IMR-90 (cell line): ENCODE measurements around the gene CAMTA1. TPM values are rescaled to one million over a fixed set of nuclear protein-coding genes. Genes with fewer than 3 reads are reported as not detected.

Experiments
- ATAC-seq: fragments of 200-7000 bp; cut with Tn5 transposase; 2 replicates; pipeline ENCODE4 v1.9.1; 2020; ENCODE audit warnings: low read depth, mild to moderate bottlenecking, moderate library complexity
- BruUV-seq: library from RNA; stranded (reverse); fragments of 400-500 nt; replicated peaks from 2 replicates; lab custom pipeline; 2021; lab: Mats Ljungman, UMichigan
- CTCF ChIA-PET: fragments of 300-600 bp; formaldehyde crosslinking; extraction: SDS; loops from one replicate; lab custom pipeline; 2021; ENCODE audit warnings: antibody characterized with exemption; lab: Yijun Ruan, JAX
- POLR2A ChIA-PET: fragments of 300-600 bp; sonication (Branson Sonifier 250); formaldehyde crosslinking; loops from one replicate; lab custom pipeline; 2022; ENCODE audit warnings: antibody characterized with exemption; ENCODE audit not compliant: unreplicated experiment; lab: Charles Lee
- DNase-seq: peaks from one replicate; pipeline ENCODE4 v3.0.0; 2013
- H2AFZ ChIP-seq: replicated peaks from 2 replicates; pipeline ENCODE3; 2013; ENCODE audit warnings: low read length, mild to moderate bottlenecking; ENCODE audit not compliant: poor library complexity
- H2AK5ac ChIP-seq: 2 replicates; pipeline ENCODE4 v1.6.1; 2013; ENCODE audit warnings: low read depth, low read length, inconsistent platforms
- H2AK9ac ChIP-seq: replicated peaks from 2 replicates; pipeline ENCODE3; 2013; ENCODE audit warnings: mild to moderate bottlenecking, low read depth, low read length, moderate library complexity; ENCODE audit not compliant: poor library complexity
- H2BK120ac ChIP-seq: 2 replicates; pipeline ENCODE4 v1.6.1; 2013; ENCODE audit warnings: low read depth, low read length, inconsistent platforms
- H2BK15ac ChIP-seq: 3 replicates; pipeline ENCODE4 v1.6.1; 2013; ENCODE audit warnings: low read depth, low read length, inconsistent platforms
- H2BK20ac ChIP-seq: 2 replicates; pipeline ENCODE4 v1.6.1; 2013; ENCODE audit warnings: low read depth, mild to moderate bottlenecking, inconsistent platforms, low read length, moderate library complexity
- H2BK5ac ChIP-seq: 2 replicates; pipeline ENCODE4 v1.6.1; 2013; ENCODE audit warnings: mild to moderate bottlenecking, low read depth, low read length, inconsistent platforms; ENCODE audit not compliant: poor library complexity, severe bottlenecking
- H3K14ac ChIP-seq: replicated peaks from 2 replicates; pipeline ENCODE4 v1.6.1; 2013; ENCODE audit warnings: low read depth, low read length, inconsistent platforms
- H3K18ac ChIP-seq: 2 replicates; pipeline ENCODE4 v1.6.1; 2013; ENCODE audit warnings: low read depth, low read length, control low read depth
- H3K23ac ChIP-seq: 2 replicates; pipeline ENCODE4 v1.6.1; 2013; ENCODE audit warnings: low read depth, low read length, inconsistent platforms
- H3K27ac ChIP-seq: 2 replicates; pipeline ENCODE4 v1.5.1; 2013; ENCODE audit warnings: mild to moderate bottlenecking, control low read depth, low read length; ENCODE audit not compliant: insufficient read depth
- H3K27me3 ChIP-seq: 2 replicates; pipeline ENCODE4 v1.6.1; 2013; ENCODE audit warnings: low read length; ENCODE audit not compliant: control insufficient read depth, insufficient read depth
- H3K36me3 ChIP-seq: 2 replicates; pipeline ENCODE4 v1.6.1; 2013; ENCODE audit warnings: low read length, mixed read lengths; ENCODE audit not compliant: control insufficient read depth, insufficient read depth
- H3K4ac ChIP-seq: 2 replicates; pipeline ENCODE4 v1.6.1; 2013; ENCODE audit warnings: low read depth, low read length, inconsistent platforms
- H3K4me1 ChIP-seq: 2 replicates; pipeline ENCODE4 v1.6.1; 2013; ENCODE audit warnings: low read length, mixed read lengths; ENCODE audit not compliant: control insufficient read depth, insufficient read depth
- H3K4me2 ChIP-seq: 2 replicates; pipeline ENCODE4 v1.6.1; 2013; ENCODE audit warnings: low read depth, mild to moderate bottlenecking, control low read depth, low read length, moderate library complexity
- H3K4me3 ChIP-seq: 2 replicates; pipeline ENCODE4 v1.5.1; 2013; ENCODE audit warnings: low read depth, mild to moderate bottlenecking, control low read depth, low read length, moderate library complexity; ENCODE audit not compliant: insufficient read depth
- H3K56ac ChIP-seq: 2 replicates; pipeline ENCODE4 v1.6.1; 2013; ENCODE audit warnings: low read length, inconsistent platforms; ENCODE audit not compliant: insufficient read depth; ENCODE audit errors: extremely low read depth
- H3K79me1 ChIP-seq, 2 experiments: 2 replicates each; pipeline ENCODE4 v1.6.1; 2013; ENCODE audit warnings: low read length in 2 of 2, inconsistent platforms in 1 of 2, low read depth in 1 of 2
- H3K9ac ChIP-seq: 2 replicates; pipeline ENCODE4 v1.6.1; 2013; ENCODE audit warnings: low read depth, low read length, control low read depth
- H3K9me1 ChIP-seq: 2 replicates; pipeline ENCODE4 v1.6.1; 2013; ENCODE audit warnings: low read length, inconsistent platforms; ENCODE audit not compliant: insufficient read depth
- H3K9me3 ChIP-seq: 2 replicates; pipeline ENCODE4 v1.6.1; 2013; ENCODE audit warnings: low read length; ENCODE audit not compliant: control insufficient read depth, insufficient read depth
- H4K20me1 ChIP-seq: 2 replicates; pipeline ENCODE4 v1.6.1; 2013; ENCODE audit warnings: low read length, inconsistent platforms; ENCODE audit not compliant: insufficient read depth
- H4K5ac ChIP-seq: 2 replicates; pipeline ENCODE4 v1.6.1; 2013; ENCODE audit warnings: mild to moderate bottlenecking, low read depth, low read length, control low read depth
- H4K8ac ChIP-seq, 2 experiments: 2 replicates each; pipeline ENCODE4 v1.6.1; 2013; ENCODE audit warnings: low read depth in 2 of 2, low read length in 2 of 2, control low read depth in 1 of 2, inconsistent platforms in 1 of 2
- H4K91ac ChIP-seq: 2 replicates; pipeline ENCODE4 v1.6.1; 2013; ENCODE audit warnings: low read depth, low read length, inconsistent platforms; ENCODE audit not compliant: insufficient read depth
- MXI1 ChIP-seq: IDR thresholded peaks from 2 replicates; pipeline ENCODE4 v1.6.1; 2012; ENCODE audit warnings: low read depth, mild to moderate bottlenecking, low read length, moderate library complexity, borderline replicate concordance
- WGBS, 2 experiments: methylation state at CpG; one replicate each; pipeline versions ENCODE4 v1.1.5 to v1.1.7; 2013; ENCODE audit warnings: missing lambda C conversion rate in 2 of 2; ENCODE audit not compliant: insufficient read length in 1 of 2; ENCODE audit errors: extremely low coverage in 2 of 2; 5-methylcytosine and 5-hydroxymethylcytosine counted together
- dilution Hi-C: fragments of 300-500 bp; cut with HindIII; formaldehyde crosslinking; loops from one replicate; pipeline ENCODE4 v1.14.3; 2018; ENCODE audit warnings: low sequenced_read_pairs; ENCODE audit not compliant: unreplicated experiment
- in situ Hi-C: fragments of 300-500 bp; cut with MboI; formaldehyde crosslinking; loops from 3 replicates; pipeline ENCODE4 v1.14.3; 2019; ENCODE audit warnings: low sequenced_read_pairs, inconsistent platforms, mixed read lengths
- intact Hi-C: fragments of 100-400 bp; cut with micrococcal nuclease; formaldehyde crosslinking; loops from 2 replicates; pipeline ENCODE4 v1.10.0; 2022
- polyA plus RNA-seq, 3 experiments: library from polyadenylated mRNA; depleted of rRNA; stranded (reverse); fragments of >200 nt; gene quantifications; 2 replicates each; pipeline ENCODE4 v1.2.3, GENCODE V29; 2012; ENCODE audit warnings: low replicate concordance in 1 of 3
- total RNA-seq: library from RNA; depleted of rRNA; stranded (reverse); fragments of >200 nt; gene quantifications from 2 replicates; pipeline ENCODE4 v1.2.3, GENCODE V29; 2012
- TF ChIP-seq, protein P1 (sequence below): fragments of 150-350 bp; IDR thresholded peaks from 2 replicates; pipeline ENCODE4 v1.6.1; 2017; ENCODE audit warnings: mild to moderate bottlenecking, antibody characterized with exemption, low read length, low read depth

The CAMTA1 gene
- total and polyA plus RNA-seq, 2 of the 4 experiments (the other 2 are of a cell fraction): 35.5 to 74.3 TPM

DNA sequence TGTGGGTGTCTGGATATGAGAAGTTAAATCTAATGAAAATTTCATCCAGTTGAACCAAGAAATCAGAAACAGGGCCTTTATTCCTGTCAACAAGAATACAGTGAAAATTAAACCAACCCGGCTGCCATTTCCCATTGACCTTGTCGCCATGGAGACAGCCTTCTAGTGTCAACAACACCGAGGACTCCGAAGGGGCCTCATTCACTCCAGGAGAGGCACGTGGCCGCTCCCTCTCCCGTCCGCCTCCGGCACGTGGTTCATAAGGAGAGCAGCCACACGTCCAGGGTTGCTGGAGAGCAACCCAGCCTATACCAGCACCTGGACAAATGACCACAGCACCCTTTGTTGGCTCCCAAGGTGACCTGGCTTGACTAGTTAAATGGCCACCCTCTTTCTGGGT, 865.5 kb downstream of the CAMTA1 start:
- Histone ChIP-seq H3K18ac (no peak overlapping the region), H2AK9ac (peak overlapping the region; percentile 24), H4K20me1 (no peaks in the 10 kb centered on the region), H4K91ac (no peak overlapping the region), H3K79me1 (no peaks in the 10 kb centered on the region), H3K14ac (no peak overlapping the region), H3K9me1 (no peaks in the 10 kb centered on the region), H3K4ac (no peak overlapping the region), H2BK20ac (no peak overlapping the region), H4K5ac (no peak overlapping the region), H2AFZ (no peak overlapping the region), H3K27ac (no peak overlapping the region), H3K9ac (no peak overlapping the region), H2BK120ac (no peak overlapping the region), H3K36me3 (no peaks in the 10 kb centered on the region), H4K8ac (no peak overlapping the region), H2AK5ac (no peak overlapping the region), H3K9me3 (no peaks in the 10 kb centered on the region), H3K56ac (no peak overlapping the region), H2BK5ac (no peak overlapping the region), H3K4me1 (no peaks in the 10 kb centered on the region), H3K27me3 (peaks cover 27% of the 10 kb centered on the region; the same call in 1 of the 2 replicates), H3K4me3 (no peak overlapping the region), H2BK15ac (no peak overlapping the region), H3K23ac (no peak overlapping the region), H3K4me2 (no peak overlapping the region)
- dilution Hi-C loops: no loop called here
- in situ Hi-C loops: loop anchor here (25.0 kb wide), 1 partner anchor 662 kb away; the partner anchor contains the start of gene SLC45A1
- CTCF ChIA-PET: no interaction called here
- intact Hi-C loops: no loop called here
- DNase-seq (no peak), ATAC-seq (no peak)
- no peak for TF ChIP-seq MXI1
- TF ChIP-seq, protein P1, sequence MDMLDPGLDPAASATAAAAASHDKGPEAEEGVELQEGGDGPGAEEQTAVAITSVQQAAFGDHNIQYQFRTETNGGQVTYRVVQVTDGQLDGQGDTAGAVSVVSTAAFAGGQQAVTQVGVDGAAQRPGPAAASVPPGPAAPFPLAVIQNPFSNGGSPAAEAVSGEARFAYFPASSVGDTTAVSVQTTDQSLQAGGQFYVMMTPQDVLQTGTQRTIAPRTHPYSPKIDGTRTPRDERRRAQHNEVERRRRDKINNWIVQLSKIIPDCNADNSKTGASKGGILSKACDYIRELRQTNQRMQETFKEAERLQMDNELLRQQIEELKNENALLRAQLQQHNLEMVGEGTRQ: peak; percentile 47; the same call in 1 of the 2 replicates
- 28% methylated on average over 5 of the region's 11 CpGs; no CpG with 5 or more reads in 1 of the 2 experiments for WGBS, 2 experiments
- POLR2A ChIA-PET: no interaction called here
- BruUV-seq: no TSS peak
